AG08395 (cell line): ENCODE data around the gene CSF2RB.

Source experiments
- DNase-seq: peaks from one replicate; pipeline ENCODE4 v3.0.0; 2012; ENCODE audit warnings: mixed read lengths, low spot score

CSF2RB gene

DNA sequence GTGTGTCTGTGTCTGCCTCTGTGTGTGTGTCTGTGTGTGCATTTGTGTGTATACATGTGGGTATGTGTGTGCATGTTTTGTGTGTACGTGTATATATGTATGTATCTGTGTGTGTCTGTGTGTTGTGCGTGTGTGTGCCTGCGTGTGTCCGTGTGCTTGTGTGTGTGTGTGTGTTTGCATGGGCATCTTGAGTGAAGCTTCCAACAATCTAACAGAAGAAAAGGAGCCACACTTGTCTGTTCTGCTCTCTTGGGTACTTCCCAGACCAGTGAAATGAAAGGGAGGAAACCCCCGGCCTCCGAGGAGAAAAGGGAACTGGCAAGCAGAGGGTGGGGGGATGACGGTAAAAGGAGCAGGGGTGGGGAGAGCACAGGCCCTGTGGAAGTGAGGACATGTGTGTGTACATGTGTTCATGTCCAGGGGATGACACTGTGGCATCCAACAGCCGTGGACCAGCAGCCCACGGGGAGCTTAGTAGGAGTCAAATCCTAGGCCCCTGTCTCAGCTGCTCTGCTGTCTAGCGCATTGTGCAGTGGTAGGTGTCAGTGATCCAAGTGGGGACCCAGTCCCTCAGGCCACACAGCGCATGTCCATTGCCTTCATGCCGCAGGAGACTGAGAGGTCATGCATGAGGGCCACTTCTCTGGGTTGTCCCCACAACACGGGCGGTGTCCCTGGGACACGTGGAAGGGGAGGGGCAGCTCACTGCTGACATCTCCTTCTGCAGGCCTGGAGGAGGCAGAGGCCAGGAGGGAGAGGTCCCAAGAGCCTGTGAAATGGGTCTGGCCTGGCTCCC, 8.1 kb downstream of the CSF2RB start:
- DNase-seq, result no peak

DNA sequence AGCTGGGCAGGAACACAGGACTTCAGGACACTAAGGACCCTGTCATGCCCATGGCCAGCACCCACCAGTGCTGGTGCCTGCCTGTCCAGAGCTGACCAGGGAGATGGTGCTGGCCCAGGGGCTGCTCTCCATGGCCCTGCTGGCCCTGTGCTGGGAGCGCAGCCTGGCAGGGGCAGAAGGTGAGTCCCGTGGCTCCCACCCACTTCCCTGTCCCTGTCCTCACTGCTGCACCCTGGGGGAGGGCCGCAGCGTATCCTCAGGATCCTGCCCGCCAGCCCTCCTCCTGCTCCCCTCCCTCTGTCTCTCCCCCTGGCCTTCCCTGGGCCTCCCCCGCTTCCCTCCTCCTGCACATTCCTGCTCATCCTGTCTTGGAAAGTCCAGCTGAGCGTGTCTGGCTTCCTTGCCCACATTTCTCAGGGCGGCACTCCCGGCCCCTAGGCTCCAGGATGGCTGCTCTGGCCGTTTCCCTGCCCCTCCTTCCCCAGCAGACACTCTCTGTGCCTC, 8.7 kb downstream of the CSF2RB start:
- no peak for DNase-seq

DNA sequence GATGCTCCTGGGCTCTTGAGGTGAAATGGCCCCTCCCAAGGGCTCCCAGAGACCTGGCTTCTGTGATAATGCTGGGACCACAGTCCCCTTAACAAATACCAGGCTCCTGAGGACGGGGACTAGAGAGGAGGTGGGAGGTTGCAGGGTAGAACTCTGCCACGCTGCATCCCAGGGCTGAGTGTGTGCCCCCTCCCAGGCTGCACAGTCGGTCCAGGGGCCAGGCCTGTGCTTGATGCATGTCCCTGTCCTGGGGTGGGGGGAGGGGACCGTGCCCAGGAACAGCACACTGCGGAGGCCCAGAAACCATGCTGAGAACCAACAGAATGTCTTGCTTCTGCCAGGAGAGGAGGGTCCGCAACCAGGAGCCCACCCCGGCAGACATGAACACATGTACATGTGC, 9.3 kb downstream of the CSF2RB start:
- no peak for DNase-seq

DNA sequence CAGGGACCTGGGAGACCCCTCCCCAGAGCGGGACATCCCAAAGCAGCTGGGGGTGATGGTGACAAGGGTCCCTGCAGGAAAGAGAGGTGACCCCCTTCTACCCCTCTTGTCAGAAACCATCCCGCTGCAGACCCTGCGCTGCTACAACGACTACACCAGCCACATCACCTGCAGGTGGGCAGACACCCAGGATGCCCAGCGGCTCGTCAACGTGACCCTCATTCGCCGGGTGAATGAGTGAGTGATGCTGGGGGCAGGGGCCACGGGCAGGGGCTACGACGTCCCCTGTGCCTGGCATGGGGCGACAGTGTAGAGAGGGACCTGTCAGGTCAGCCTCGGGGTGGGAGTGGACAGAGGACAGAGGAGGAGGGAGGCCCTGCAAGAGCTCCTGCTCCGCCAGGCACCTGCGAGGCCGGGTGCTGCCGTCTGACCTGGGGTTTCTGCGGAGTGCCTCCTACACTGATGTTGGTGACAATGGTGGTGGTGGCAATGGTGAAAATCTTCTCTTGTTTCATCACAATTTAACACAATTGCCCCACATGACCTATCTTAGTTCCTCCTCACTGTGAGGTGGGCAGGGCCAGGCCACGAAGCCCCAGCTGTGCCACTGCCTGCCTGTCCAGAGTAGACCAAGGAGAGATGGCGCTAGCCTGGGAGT, 9.8 kb downstream of the CSF2RB start:
- no peak for DNase-seq

DNA sequence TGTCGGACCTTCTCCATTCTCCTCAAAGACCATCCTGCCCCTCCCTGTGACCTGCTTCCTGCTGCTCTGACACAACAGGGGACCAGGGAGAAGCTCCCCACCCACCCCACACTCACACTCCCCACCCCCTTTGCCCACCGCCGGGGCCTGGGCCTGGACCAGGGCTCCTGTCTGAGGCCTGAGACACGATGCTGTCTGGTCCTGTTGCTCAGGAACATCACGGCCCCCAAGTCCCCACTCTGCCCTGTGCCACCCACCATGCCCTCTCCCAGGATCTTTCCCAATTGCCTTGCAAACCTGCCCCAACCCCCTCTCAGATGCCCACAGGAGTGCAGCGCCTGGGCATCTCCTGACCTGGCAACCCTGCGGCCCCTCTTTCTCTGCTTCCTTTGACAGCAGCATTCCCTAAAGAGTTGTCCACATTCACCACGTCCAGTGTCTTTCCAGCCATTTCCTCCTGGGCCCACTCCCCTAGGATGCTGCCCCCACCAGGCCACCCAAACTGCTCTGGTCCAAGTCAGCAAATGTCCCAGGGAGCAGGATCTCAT, 10.8 kb downstream of the CSF2RB start:
- no peak for DNase-seq

DNA sequence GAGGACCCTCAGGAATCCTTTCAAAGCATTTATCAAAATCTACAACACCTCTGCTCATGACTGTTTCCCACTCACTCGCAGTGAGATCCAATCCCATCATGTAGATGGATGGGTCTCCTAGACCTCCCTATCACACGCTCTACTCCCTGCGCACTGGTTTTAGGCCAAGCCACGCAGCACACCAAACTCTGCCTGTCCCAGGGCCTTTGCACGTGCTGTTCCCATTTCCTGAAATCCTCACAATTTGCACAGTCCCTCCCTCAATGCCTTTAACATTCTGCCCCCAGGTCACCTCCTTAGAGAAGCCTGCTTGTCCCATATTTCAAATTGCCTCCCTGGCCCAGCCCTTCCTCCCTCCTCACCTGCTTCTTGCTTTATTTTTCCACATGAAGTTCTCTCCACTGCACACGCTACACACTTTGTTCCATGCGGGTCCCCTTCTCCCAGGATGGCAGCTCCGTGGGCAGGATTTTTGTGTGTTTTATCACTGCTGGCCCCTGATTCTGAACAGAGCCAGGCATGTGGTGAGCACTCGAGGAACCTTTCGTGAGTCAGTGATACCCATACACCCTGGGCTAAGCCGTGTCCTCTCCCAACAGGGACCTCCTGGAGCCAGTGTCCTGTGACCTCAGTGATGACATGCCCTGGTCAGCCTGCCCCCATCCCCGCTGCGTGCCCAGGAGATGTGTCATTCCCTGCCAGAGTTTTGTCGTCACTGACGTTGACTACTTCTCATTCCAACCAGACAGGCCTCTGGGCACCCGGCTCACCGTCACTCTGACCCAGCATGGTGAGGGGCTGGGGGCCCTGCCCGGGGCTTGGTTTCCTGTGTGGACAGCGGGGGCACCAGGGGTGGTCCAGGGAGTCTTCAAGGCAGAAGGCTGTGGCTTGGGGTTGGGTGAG, 12.2 kb downstream of the CSF2RB start:
- peak; percentile 45 for DNase-seq

DNA sequence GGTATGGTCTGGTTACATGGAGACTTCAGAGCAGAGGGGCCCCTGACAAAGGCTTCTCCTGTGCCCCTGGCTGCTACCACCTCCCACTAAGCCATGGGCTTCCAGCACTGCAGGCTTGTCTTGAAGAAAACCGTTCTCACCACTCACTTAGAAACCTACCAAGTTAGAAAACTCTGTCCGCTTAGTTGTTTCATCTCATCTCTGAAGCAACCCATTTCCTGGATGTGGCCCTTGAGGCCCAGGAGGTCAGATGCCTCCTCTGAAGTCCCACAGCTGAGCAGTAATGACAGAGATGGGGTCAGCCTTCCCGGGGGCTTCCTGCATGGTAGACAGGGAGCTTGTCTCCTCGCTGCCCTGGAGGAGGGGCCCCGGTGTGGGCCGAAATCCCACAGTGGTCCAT, 12.9 kb downstream of the CSF2RB start:
- no peak for DNase-seq

DNA sequence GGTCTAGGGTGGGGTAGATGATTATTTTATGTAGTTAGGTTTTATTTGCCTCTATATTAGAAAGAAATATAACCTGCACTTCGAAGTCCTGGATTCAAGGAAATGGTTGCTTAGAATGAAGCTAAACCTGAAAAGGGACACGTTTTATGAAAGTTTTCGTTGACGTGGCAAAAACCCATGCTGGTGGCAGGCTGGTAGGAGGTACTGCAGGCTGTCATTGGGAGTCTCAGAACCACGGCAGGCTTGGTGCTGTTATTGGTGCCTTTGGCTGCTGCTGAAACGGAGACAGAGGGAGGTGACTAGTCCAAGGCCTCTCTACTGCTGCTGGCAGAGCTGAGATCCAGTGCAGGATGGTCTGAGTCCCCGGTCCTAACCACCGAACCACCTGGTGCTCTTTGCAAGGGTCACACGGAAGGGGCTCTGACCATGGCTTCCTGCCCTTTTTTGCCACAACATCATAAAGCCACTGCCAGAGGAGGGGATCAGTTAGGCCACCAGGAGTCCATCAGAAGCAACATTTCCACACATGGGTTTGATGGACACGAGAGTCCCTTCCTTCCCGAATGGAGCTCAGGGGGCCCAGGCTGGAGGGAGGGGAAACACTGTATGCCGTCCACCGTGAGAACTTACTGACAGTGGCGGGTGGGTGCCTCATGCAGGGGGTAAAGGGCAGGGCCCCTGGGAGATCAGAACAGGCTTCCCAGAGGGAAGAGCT, 13.4 kb downstream of the CSF2RB start:
- no peak for DNase-seq

DNA sequence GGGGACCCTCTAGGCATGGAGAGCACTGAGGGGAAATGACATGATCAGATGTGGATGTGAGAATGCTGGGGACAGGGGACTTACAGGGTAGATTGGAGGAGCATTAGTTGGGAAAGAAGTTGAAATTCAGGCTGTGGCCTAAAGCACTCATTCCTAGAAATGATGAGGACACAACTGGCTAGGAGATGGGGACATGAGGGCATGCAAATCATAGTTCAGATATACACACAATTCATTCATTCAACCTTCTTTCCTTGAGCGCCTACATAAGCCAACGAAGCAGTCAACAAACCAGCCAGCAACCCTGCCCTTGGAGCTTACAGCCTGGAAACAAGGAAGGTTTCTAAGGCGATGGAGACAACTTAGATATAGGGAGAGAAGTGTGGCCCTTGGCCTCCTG, 14.2 kb downstream of the CSF2RB start:
- DNase-seq, result no peak

DNA sequence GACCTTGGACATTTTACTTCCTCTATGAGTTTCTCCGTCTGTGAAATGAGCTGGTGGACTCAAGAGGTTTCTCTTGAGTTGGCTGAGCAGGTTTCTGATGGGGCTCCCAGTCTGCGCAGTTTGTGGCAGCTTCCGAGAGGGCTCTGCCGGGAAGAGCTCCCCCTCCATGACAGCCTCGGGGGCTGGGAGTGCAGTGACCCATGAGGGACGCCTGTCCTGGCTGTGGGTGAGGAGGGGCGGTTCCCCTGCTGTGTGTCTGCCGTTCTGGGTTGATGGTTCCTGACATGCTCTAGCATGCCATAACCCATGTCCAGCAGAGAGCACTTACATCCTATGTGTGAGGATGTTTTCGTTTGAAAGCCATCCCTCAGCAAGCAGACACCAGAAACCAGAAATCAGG, 14.8 kb downstream of the CSF2RB start:
- no peak for DNase-seq

DNA sequence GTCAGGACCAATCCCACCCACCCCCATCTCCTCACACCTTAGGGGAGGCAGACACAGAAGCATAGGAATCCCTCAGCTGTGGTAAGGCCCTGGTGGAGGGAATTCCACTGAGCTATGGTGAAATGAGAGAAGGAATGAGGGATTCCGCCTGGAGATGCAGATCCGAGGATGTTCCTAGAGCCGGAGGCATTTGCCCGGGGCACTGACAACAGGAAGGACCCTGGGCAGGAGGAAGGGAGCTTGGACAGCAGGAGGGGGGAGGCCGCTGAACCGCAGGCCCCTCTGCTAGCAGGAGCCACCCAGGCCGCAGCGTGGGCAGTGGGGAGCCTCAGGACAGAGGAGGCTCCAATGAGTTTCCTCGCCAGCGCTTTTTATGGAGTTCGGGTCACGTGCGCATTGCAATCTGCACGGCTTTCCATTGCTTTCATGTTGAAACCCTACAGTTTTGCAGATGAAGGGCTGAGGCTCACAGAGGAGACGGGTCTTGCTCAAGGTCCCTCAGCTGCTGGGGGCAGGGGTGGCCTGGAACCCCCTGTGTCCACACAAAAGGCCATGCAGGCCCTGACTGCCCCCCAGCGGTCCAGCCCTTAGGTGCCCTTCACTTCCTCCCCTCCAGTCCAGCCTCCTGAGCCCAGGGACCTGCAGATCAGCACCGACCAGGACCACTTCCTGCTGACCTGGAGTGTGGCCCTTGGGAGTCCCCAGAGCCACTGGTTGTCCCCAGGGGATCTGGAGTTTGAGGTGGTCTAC, 15.5 kb downstream of the CSF2RB start:
- no peak for DNase-seq

DNA sequence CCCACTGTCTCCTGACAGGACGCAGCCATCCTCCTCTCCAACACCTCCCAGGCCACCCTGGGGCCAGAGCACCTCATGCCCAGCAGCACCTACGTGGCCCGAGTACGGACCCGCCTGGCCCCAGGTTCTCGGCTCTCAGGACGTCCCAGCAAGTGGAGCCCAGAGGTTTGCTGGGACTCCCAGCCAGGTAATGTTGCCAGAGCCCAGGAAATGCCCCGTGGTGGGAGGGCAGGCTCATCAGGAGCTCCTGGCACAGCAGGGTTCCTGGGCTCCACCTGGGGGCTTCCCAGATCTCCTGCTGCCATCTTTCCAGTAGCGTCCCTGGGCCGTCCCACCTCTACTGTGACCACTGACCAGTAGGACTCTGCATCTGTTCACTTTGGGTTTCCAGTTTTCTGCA, 16.2 kb downstream of the CSF2RB start:
- no peak for DNase-seq

DNA sequence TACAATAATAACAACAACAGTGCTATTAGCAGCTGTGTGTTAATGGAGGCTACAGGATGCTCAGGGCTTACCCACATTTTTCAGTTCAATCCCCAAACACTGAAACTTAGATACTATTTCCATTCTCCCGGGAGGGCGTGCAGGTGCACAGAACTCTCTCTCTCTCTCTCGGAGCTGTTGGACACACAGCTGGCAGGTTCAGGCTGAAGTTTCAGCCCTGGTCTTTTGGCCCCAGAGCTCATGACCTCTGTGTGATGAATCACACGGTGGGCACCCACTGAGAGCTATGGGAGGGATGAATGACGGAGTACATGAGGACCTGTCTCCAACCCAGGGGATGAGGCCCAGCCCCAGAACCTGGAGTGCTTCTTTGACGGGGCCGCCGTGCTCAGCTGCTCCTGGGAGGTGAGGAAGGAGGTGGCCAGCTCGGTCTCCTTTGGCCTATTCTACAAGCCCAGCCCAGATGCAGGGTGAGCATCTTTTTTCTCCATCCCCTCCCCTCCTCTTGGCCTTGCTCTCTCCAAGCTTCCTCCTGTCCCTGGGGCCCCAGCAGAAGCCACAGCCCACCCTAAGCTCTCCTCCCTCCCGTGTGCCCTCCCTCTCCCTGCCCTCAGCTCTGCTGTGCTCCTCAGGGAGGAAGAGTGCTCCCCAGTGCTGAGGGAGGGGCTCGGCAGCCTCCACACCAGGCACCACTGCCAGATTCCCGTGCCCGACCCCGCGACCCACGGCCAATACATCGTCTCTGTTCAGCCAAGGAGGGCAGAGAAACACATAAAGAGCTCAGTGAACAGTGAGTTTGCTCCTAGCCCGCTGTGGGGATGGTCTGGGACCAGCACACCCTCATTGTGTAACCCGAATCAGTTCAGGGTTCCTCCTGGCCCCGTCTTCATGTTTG, 16.9 kb downstream of the CSF2RB start:
- no peak for DNase-seq

DNA sequence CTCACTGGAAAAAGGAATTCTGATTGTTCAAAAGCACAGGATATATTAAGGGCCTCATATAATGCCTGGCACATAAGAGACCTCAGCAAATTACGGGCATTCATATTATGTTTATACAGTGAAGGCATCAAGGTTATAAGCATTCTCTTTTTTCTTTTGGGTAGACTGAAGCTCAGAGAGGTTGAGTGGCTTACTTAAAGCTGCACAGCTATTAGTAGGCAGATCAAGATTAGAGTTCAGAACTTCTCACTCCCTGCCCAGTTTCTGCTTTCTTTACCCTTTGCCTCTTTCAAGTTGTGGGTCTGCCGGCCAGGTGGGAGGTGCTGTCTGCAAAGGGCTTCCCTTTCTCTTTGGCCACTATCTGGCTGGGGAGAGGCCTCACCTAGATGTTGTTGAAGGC, 18.0 kb downstream of the CSF2RB start:
- no peak for DNase-seq

DNA sequence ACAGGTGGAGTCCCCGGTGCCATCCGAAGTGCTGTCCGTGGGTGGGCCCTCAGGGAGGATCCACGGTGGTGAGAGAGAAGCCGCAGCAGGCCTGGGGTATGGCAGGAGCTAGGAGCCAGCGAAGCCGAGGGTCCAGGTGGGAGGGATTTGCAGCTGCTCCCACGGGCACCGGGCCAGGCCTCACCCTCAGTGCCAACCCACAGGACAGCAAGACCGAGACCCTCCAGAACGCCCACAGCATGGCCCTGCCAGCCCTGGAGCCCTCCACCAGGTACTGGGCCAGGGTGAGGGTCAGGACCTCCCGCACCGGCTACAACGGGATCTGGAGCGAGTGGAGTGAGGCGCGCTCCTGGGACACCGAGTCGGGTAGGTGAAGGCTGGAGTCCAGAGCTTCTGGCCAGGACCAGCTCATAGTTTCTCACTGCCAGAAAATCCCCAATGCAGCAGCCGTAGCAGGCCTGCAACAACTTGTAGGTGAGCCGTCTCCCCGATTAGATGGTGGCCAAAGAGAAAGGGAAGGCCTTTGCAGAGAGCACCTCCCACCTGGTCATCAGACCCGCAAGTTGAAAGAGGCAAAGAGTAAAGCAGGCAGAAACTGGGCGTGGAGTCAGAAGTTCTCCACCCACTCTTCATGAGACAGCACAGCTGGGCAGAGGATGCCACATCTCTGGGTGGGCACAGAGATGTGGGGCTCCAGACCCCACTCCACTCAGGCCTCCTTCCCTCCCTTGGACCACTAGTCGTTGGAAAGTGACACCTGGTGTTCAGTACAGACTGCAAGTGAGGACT, 20.4 kb downstream of the CSF2RB start:
- no peak for DNase-seq

DNA sequence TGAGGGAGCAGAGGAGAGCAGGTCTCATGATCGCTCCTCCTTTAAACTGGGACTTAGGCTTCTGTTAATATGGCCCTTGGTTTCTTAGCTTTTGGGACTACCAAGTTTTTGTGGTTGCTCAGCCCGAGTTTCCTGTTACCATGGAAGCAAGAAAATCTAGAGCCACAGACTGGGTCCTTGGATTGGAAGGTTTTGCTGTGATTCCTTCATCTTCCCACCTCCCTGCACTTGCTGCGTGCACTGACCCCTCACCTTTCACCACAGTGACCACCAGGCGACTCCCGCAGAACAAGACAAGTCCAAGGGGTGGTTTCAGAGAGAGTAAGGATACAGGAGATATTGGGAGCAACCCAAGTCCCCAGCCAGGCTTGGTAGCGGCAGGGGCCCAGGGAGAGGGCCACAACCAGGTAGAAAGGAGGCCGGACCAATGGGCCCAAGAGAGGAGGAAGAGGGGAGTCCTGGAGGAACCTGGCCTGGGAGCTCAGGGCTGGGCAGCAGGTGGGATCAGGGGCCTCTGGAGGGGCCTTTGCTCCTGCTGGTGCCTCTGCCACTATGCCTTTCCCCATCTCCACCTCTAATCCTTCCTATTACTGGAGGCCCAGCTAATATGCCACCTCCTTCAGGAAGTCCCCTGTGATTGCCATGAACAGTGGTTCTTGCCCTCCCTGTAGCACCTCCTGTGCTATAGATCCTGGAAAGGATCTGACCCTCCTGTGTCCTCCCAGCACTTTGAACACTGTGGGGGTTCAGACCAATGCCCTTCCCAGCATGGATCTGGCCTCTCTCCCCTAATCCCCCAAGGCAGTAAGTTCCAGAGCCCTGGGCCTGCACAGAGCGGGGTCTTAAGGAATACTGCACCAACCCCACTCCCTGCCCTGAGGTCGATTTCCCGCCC, 21.2 kb downstream of the CSF2RB start:
- DNase-seq, result no peak

DNA sequence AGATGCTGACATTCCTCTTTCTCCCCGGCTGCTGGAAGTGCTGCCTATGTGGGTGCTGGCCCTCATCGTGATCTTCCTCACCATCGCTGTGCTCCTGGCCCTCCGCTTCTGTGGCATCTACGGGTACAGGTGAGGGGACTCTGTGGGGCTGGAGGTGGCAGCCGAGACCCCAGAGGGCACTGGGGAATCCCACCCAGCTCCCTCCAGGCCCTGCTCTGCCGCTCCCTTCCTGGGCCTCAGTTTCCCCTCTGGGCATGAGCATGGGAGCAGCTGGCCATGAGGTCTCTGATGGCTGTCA, 21.8 kb downstream of the CSF2RB start:
- DNase-seq, result no peak

DNA sequence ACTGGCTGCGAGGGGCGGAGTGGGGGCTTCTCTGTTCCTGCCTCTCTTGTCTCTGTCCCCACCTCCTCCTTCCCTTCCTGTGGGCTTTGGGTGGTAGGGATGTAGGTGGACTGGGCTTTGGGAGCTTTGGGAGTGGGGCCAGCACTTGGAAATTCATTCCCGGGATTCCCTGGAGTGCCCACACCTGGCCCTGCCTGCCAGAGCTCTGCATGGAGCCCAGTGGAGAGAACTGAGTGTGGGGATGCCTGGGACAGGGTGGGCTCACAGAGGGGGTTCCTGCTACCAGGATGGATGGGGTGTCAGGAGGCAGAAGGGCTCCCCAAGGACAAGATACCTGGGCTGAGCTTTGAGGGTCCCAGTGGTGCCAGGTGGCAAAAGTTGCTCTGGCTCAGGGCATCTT, 22.3 kb downstream of the CSF2RB start:
- DNase-seq, result no peak
